OCI-LY1 (cell line): ENCODE data around the gene CAMTA1.

ENCODE experiments used
- H2AFZ ChIP-seq: fragments of 200-600 bp; sonication (generic), shearing (Covaris generic); 2 replicates; pipeline ENCODE4 v1.6.0; 2014; ENCODE audit warnings: antibody characterized with exemption, mild to moderate bottlenecking, low read length
- H3F3A ChIP-seq: fragments of 200-600 bp; sonication (generic), shearing (Covaris generic); 2 replicates; pipeline ENCODE4 v1.6.0; 2014; ENCODE audit warnings: mild to moderate bottlenecking, antibody characterized with exemption, low read length, moderate library complexity; ENCODE audit not compliant: insufficient read depth
- H3K27ac ChIP-seq: fragments of 200-600 bp; sonication (generic); 2 replicates; pipeline ENCODE4 v1.5.1; 2014; ENCODE audit warnings: low read length, mixed run types, mild to moderate bottlenecking, low read depth; ENCODE audit not compliant: poor library complexity, severe bottlenecking
- H3K27me3 ChIP-seq: fragments of 200-600 bp; sonication (generic); 2 replicates; pipeline ENCODE4 v1.6.0; 2014; ENCODE audit warnings: antibody characterized with exemption, mild to moderate bottlenecking, low read length, moderate library complexity; ENCODE audit not compliant: insufficient read depth
- H3K36me3 ChIP-seq: fragments of 200-600 bp; sonication (generic); 2 replicates; pipeline ENCODE4 v1.6.1; 2014; ENCODE audit warnings: mild to moderate bottlenecking, antibody characterized with exemption, low read length, moderate library complexity, mixed read lengths; ENCODE audit not compliant: insufficient read depth
- H3K4me1 ChIP-seq: fragments of 200-600 bp; sonication (generic); 2 replicates; pipeline ENCODE4 v1.5.1; 2014; ENCODE audit warnings: mild to moderate bottlenecking, low read length, moderate library complexity; ENCODE audit not compliant: insufficient read depth, severe bottlenecking
- H3K4me2 ChIP-seq: fragments of 200-600 bp; sonication (generic), shearing (Covaris generic); 2 replicates; pipeline ENCODE4 v1.6.1; 2014; ENCODE audit warnings: low read length
- H3K4me3 ChIP-seq: fragments of 200-600 bp; sonication (generic); 2 replicates; pipeline ENCODE4 v1.5.1; 2014; ENCODE audit warnings: low read length, low read depth, mild to moderate bottlenecking, mixed read lengths; ENCODE audit not compliant: poor library complexity, severe bottlenecking
- H3K79me2 ChIP-seq: fragments of 200-600 bp; shearing (Covaris generic); 2 replicates; pipeline ENCODE4 v1.6.1; 2016; ENCODE audit warnings: mixed run types, low read length, mixed read lengths; ENCODE audit not compliant: insufficient read depth
- H3K9ac ChIP-seq: fragments of 200-600 bp; sonication (generic), shearing (Covaris generic); 2 replicates; pipeline ENCODE4 v1.6.1; 2014; ENCODE audit warnings: mild to moderate bottlenecking, low read length, mixed read lengths
- H3K9me2 ChIP-seq: fragments of 200-600 bp; sonication (generic), shearing (Covaris generic); 2 replicates; pipeline ENCODE4 v1.6.1; 2014; ENCODE audit warnings: low read depth, mild to moderate bottlenecking, low read length, mixed read lengths
- H3K9me3 ChIP-seq: fragments of 200-600 bp; shearing (Covaris generic); 2 replicates; pipeline ENCODE4 v1.6.1; 2014; ENCODE audit warnings: low read length, mixed read lengths
- H4K20me1 ChIP-seq: fragments of 200-600 bp; sonication (generic), shearing (Covaris generic); 2 replicates; pipeline ENCODE4 v1.6.0; 2016; ENCODE audit warnings: mild to moderate bottlenecking, low read length; ENCODE audit not compliant: insufficient read depth
- CTCF ChIP-seq: fragments of 200-600 bp; sonication (generic), shearing (Covaris generic); IDR thresholded peaks from 2 replicates; pipeline ENCODE4 v1.5.1; 2017; ENCODE audit warnings: mild to moderate bottlenecking, antibody characterized with exemption, low read length, moderate library complexity, mixed read lengths
- EZH2 ChIP-seq: fragments of 200-600 bp; sonication (generic), shearing (Covaris generic); IDR thresholded peaks from 2 replicates; pipeline ENCODE4 v1.8.0; 2017; ENCODE audit warnings: borderline replicate concordance, mixed run types, mild to moderate bottlenecking, antibody characterized with exemption, low read length, moderate library complexity, mixed read lengths

Gene CAMTA1

GRCh38 chr1:7520496-7520895 lies 735.2 kb downstream of the CAMTA1 start:
- no peaks in the 10 kb centered on the region for H3F3A ChIP-seq
- H4K20me1 ChIP-seq, result no peaks in the 10 kb centered on the region
- no peak overlapping the region for H3K27ac ChIP-seq
- no peak overlapping the region for H3K9ac ChIP-seq
- TF ChIP-seq EZH2 (no peak), CTCF (no peak)
- H3K4me2 ChIP-seq, result no peak overlapping the region
- H2AFZ ChIP-seq, result no peak overlapping the region
- no peaks in the 10 kb centered on the region for H3K36me3 ChIP-seq
- no peak overlapping the region for H3K4me3 ChIP-seq
- no peaks in the 10 kb centered on the region for H3K79me2 ChIP-seq
- no peaks in the 10 kb centered on the region for H3K9me3 ChIP-seq
- H3K4me1 ChIP-seq, result no peaks in the 10 kb centered on the region
- no peaks in the 10 kb centered on the region for H3K27me3 ChIP-seq
- no peaks in the 10 kb centered on the region for H3K9me2 ChIP-seq

GRCh38 chr1:7524341-7525337 lies 739.4 kb downstream of the CAMTA1 start:
- Histone ChIP-seq H3K9me3 (no peaks in the 10 kb centered on the region), H3K9me2 (no peaks in the 10 kb centered on the region), H3K36me3 (no peaks in the 10 kb centered on the region), H3F3A (no peaks in the 10 kb centered on the region), H3K4me3 (no peak overlapping the region), H4K20me1 (no peaks in the 10 kb centered on the region), H2AFZ (no peak overlapping the region), H3K4me2 (no peak overlapping the region), H3K4me1 (no peaks in the 10 kb centered on the region), H3K9ac (no peak overlapping the region), H3K27ac (no peak overlapping the region), H3K27me3 (no peaks in the 10 kb centered on the region), H3K79me2 (no peaks in the 10 kb centered on the region)
- TF ChIP-seq EZH2, result no peak
- no peak for TF ChIP-seq CTCF

GRCh38 chr1:7525338-7526063 lies 740.2 kb downstream of the CAMTA1 start:
- Histone ChIP-seq H3K27me3 (no peaks in the 10 kb centered on the region), H3F3A (no peaks in the 10 kb centered on the region), H3K9ac (no peak overlapping the region), H3K79me2 (no peaks in the 10 kb centered on the region), H3K4me3 (no peak overlapping the region), H3K4me1 (no peaks in the 10 kb centered on the region), H3K9me3 (no peaks in the 10 kb centered on the region), H3K36me3 (no peaks in the 10 kb centered on the region), H3K9me2 (no peaks in the 10 kb centered on the region), H3K4me2 (no peak overlapping the region), H3K27ac (no peak overlapping the region), H4K20me1 (no peaks in the 10 kb centered on the region), H2AFZ (no peak overlapping the region)
- TF ChIP-seq CTCF (no peak), EZH2 (no peak)
